Kidney epithelial cell (primary cell): ENCODE measurements around the gene GOPC. TPM values are rescaled to one million over a fixed set of nuclear protein-coding genes. Genes with fewer than 3 reads are reported as not detected.

ENCODE experiments used
- DNase-seq: peaks from one replicate; pipeline ENCODE4 v3.0.0-alpha.2; 2010; ENCODE audit warnings: low read depth
- H3K27me3 ChIP-seq: 2 replicates; pipeline ENCODE4 v1.6.0; 2011; ENCODE audit warnings: low read length; ENCODE audit not compliant: control insufficient read depth, insufficient read depth
- H3K36me3 ChIP-seq: 2 replicates; pipeline ENCODE4 v1.5.1; 2011; ENCODE audit warnings: low read length; ENCODE audit not compliant: control insufficient read depth, insufficient read depth
- H3K4me3 ChIP-seq: 2 replicates; pipeline ENCODE4 v1.5.1; 2011; ENCODE audit warnings: low read depth, mild to moderate bottlenecking, control low read depth, low read length
- total RNA-seq: library from RNA; depleted of rRNA; stranded (reverse); fragments of >200 nt; gene quantifications from 2 replicates; pipeline ENCODE4 v1.2.3, GENCODE V29; 2015
- TF ChIP-seq, protein P1 (sequence below): IDR thresholded peaks from 2 replicates; pipeline ENCODE4 v1.5.1; 2011; ENCODE audit warnings: mild to moderate bottlenecking, moderate library complexity, low read length, control low read depth, inconsistent platforms; ENCODE audit not compliant: insufficient read depth, poor library complexity, severe bottlenecking

The GOPC gene
- total RNA-seq, 1 donor from 2014 or later, result 25.9 TPM

DNA sequence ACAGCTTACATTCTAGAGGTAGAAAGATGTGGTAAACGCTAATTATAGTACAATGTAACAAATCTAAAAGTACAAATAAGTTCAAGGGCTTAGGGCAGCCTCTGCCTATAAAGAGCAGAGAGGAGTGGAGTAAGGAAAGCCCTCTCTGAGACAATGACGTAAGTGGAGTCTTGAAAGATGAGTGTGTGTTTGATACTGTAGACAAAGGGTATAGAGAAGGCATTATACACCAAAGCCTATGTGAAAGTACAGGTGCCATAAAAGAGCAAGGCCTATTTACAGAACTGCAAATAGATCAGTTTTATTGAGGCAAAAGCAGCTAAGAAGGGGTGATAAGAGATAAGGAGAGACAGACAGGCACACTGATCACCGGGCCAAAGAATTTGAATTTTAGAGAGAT is 10.9 kb downstream of the GOPC start:
- TF ChIP-seq, protein P1, sequence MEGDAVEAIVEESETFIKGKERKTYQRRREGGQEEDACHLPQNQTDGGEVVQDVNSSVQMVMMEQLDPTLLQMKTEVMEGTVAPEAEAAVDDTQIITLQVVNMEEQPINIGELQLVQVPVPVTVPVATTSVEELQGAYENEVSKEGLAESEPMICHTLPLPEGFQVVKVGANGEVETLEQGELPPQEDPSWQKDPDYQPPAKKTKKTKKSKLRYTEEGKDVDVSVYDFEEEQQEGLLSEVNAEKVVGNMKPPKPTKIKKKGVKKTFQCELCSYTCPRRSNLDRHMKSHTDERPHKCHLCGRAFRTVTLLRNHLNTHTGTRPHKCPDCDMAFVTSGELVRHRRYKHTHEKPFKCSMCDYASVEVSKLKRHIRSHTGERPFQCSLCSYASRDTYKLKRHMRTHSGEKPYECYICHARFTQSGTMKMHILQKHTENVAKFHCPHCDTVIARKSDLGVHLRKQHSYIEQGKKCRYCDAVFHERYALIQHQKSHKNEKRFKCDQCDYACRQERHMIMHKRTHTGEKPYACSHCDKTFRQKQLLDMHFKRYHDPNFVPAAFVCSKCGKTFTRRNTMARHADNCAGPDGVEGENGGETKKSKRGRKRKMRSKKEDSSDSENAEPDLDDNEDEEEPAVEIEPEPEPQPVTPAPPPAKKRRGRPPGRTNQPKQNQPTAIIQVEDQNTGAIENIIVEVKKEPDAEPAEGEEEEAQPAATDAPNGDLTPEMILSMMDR, result no peak
- no peak for DNase-seq
- Histone ChIP-seq H3K27me3 (no peaks in the 10 kb centered on the region), H3K4me3 (no peak overlapping the region), H3K36me3 (no peaks in the 10 kb centered on the region)

DNA sequence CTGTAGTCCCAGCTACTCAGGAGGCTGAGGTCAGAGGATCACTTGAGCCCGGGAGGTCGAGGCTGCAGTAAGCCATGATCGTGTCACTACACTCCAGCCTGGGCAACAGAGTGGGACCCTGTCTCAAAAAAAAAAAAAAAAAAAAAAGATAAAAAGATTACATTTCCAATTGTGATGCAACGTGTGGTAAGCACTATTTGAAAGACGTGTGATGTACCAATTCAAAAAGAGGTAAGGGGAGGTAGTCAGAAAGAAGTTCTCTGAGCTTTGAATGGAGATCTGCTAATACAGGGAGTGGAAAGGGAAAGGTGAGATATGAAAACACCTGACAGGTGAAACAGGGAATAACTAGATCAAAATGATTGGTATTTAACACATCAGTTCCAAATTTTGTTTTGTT is 11.9 kb downstream of the GOPC start:
- Histone ChIP-seq H3K4me3 (no peak overlapping the region), H3K27me3 (no peaks in the 10 kb centered on the region), H3K36me3 (no peaks in the 10 kb centered on the region)
- DNase-seq, result no peak
- TF ChIP-seq, protein P1, result no peak

DNA sequence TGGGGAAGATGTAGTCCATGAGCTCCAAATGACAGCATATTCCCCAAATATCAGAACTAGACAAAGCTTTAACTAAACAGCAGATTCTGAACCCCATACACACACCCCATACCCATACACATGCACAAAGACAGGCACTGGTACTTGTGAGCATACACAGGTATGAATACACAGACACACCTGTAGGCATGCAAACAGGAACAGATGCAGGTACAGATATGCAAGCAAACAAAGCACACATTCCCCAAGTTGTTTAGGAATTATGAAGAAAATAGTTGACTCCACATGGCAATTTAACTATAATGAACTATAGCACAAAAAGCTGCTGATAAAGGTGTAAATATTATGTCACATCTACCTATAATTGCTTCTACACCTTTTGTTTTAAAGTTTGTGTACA is 16.7 kb downstream of the GOPC start:
- TF ChIP-seq, protein P1, result no peak
- Histone ChIP-seq H3K4me3 (no peak overlapping the region), H3K36me3 (peaks cover 2% of the 10 kb centered on the region), H3K27me3 (no peaks in the 10 kb centered on the region)
- DNase-seq, result no peak

DNA sequence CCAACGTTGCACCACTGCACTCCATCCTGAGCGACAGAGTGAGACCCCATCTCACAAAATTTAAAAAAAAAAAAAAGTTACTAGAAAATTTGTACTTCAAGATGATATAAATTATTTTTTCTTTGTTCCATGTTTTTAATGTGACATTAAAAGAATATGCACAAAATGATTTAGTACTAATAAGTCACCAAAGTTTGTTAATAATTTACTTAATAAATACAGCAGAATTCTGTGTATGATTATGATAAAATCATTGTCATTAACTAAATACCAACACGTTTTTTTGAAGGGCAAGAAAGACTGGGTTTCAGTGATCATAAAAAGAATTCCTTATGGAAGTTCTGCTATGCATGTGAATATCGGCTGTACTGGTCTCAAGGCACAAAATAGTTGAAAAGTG is 28.1 kb downstream of the GOPC start:
- H3K4me3 ChIP-seq, result no peak overlapping the region
- H3K36me3 ChIP-seq, result no peaks in the 10 kb centered on the region
- H3K27me3 ChIP-seq, result no peaks in the 10 kb centered on the region
- TF ChIP-seq, protein P1, result no peak
- no peak for DNase-seq

DNA sequence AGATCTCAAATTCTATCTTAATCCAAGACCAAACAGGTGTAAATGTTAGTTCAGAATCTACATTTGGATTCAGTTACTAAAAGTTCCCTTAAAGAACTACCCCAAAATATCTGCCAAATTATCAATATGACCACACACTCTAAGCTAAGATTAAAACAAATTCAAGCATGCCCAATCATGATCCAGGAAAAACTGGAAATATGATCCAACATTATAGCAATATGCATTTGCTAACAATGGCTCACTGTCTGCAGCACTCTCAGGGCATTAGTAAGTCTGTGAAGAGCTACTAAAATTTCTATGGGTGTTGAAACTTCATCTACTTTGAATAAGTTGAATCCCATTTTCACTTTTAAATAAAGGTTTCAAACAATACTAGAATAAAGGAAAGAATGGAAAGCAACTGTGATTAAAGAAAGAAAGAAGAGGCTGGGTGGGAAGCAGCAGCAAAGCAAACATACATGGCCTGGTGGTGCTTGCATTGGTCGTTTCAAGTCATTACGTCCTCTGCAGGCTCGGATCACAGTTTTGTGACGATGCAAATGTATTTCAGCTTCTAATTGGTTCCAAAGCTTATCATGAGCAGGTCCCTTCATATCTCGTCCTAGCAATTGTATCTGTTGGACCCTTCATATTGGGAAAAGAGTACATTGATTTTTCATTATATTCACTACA is 29.2 kb downstream of the GOPC start:
- no peaks in the 10 kb centered on the region for H3K36me3 ChIP-seq
- H3K4me3 ChIP-seq, result no peak overlapping the region
- TF ChIP-seq, protein P1, result no peak
- DNase-seq, result no peak
- H3K27me3 ChIP-seq, result no peaks in the 10 kb centered on the region

DNA sequence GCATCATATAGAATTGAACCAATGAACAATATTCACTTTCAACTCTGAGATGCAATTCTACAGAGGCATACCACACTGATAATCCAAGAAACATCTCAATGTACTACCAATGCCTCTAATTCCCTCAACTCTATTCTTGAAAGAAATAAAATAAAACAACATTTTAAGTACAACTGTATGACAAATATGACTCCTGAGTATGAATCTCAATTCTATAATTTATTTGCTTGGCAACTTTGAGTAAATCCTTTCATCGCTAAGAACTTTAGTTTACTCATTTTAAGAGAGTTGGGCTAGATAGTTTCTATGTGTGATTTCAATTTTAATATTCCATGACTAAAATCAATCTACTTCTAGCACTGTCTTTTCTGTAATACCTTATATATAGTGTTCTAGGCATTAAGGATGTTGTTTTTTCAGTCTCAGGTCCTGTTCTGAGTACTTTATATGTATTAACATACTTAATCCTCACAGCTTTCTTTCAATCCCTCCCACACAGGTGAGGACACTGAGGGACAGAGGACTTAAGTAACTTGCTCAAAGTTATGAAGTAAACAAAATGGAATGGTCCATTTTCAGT is 33.4 kb downstream of the GOPC start:
- Histone ChIP-seq H3K36me3 (no peaks in the 10 kb centered on the region), H3K4me3 (no peak overlapping the region), H3K27me3 (no peaks in the 10 kb centered on the region)
- TF ChIP-seq, protein P1, result no peak
- DNase-seq, result no peak
